Fibroblast of villous mesenchyme (primary cell): ENCODE measurements around the gene TTC7B. TPM values are rescaled to one million over a fixed set of nuclear protein-coding genes. Genes with fewer than 3 reads are reported as not detected.

Experiments used
- DNase-seq: peaks from one replicate; pipeline ENCODE4 v3.0.0-alpha.2; 2010; ENCODE audit warnings: low read depth
- H3K4me3 ChIP-seq: 2 replicates; pipeline ENCODE4 v1.5.1; 2011; ENCODE audit warnings: low read depth, mild to moderate bottlenecking, low read length
- total RNA-seq: library from RNA; depleted of rRNA; stranded (reverse); fragments of >200 nt; gene quantifications from 2 replicates; pipeline ENCODE4 v1.2.3, GENCODE V29; 2012
- TF ChIP-seq, protein P1 (sequence below): IDR thresholded peaks from 2 replicates; pipeline ENCODE4 v1.5.1; 2012; ENCODE audit warnings: low read depth, mild to moderate bottlenecking, low read length; ENCODE audit not compliant: insufficient read depth

The TTC7B gene
- total RNA-seq, 1 donor = 16.8 TPM

DNA sequence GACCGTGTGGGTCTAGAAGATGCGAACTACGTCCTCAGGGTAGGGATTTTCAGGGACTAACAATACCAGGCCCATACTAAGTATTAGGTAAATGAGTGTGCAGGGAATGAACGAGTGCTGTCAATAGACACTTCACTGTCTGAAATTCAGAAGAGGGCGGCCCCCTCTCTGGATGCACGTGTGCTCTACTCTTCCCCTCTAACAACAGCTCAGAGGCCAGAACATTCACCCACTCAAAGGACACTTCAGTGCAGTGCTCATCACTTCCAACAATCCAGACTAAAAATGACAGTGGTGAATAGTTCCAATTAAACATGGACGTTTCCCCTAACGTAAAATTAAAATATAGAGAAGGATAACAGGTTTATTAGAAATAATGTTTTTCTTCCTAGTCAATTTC lies 219.5 kb downstream of the TTC7B start:
- TF ChIP-seq, protein P1, sequence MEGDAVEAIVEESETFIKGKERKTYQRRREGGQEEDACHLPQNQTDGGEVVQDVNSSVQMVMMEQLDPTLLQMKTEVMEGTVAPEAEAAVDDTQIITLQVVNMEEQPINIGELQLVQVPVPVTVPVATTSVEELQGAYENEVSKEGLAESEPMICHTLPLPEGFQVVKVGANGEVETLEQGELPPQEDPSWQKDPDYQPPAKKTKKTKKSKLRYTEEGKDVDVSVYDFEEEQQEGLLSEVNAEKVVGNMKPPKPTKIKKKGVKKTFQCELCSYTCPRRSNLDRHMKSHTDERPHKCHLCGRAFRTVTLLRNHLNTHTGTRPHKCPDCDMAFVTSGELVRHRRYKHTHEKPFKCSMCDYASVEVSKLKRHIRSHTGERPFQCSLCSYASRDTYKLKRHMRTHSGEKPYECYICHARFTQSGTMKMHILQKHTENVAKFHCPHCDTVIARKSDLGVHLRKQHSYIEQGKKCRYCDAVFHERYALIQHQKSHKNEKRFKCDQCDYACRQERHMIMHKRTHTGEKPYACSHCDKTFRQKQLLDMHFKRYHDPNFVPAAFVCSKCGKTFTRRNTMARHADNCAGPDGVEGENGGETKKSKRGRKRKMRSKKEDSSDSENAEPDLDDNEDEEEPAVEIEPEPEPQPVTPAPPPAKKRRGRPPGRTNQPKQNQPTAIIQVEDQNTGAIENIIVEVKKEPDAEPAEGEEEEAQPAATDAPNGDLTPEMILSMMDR = no peak
- no peak for DNase-seq
- H3K4me3 ChIP-seq = no peak overlapping the region

DNA sequence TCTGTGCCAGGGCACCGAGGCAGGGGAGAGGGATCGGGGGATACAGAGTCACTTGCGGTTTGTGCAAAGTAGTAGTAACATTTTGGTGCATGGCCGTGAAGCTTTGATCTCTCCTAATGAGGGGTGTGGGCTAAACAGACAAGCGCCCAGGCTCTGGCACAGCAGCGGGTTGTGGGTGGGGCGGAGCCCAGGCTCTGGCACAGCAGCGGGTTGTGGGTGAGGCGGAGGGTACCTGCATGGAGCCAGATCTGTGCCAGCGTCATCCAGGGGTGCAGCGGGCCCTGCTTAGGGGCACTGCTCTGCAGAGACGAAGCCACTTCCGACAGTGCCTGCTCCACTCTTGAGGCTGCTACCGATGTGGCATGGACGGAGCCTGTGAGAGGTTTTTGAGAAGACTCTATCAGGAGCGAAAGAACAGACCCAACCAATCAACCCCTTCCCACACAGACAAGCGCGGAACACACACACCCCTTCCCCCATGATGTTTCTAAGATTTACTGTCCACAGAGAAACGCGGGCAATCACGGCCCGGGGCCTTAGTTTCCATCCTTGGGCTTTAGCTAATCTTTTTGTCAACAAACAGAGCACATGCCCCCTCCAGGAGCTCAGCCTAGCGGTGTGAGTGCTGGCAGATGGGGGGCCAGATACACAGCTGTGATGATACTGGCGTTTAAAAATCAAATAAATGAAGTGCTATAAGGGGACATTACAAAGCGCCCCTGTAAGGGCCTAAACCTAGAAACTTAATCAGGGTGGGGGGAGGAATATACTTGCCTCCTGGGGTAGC lies 222.8 kb downstream of the TTC7B start:
- DNase-seq = peak; percentile 17
- TF ChIP-seq, protein P1 = no peak
- no peak overlapping the region for H3K4me3 ChIP-seq

DNA sequence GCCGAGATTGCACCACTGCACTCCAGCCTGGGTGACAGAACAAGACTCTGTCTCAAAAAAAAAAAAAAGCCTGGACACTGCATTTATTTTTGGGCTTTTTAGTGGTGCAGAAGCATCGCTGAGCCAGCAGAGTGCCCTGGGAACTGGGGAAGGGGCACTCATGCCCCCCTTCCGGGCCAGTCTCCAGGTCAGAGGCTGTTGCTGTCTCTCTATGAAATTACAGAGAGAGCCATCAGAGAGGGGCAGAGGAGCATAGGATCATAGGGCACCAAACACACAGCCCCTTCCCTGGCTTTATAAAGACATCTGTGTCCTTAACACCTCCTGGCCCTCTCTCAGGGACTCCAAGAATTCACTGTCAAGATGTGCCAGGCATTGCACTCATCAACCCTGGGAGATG lies 223.6 kb downstream of the TTC7B start:
- TF ChIP-seq, protein P1 = no peak
- H3K4me3 ChIP-seq = no peak overlapping the region
- no peak for DNase-seq

DNA sequence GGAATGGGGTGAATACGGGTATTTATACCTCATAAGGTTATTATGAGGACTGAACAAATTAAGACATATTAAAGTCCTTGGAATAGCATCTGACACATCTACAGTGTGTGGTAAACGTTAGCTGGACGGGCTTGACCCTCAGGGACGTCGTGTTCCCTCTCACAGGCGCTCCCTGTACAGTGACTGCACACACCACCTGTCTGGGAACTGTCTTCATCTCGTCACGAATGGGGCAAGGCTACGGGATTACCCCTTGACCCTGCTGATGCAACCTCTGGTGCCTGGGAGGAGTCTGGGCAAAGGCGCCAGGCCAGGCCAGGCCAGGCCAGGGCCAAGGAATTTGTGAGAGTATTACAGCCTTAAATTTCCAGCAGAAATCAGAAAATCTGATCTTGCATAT lies 228.3 kb downstream of the TTC7B start:
- TF ChIP-seq, protein P1 = no peak
- DNase-seq = peak; percentile 72
- H3K4me3 ChIP-seq = no peak overlapping the region

DNA sequence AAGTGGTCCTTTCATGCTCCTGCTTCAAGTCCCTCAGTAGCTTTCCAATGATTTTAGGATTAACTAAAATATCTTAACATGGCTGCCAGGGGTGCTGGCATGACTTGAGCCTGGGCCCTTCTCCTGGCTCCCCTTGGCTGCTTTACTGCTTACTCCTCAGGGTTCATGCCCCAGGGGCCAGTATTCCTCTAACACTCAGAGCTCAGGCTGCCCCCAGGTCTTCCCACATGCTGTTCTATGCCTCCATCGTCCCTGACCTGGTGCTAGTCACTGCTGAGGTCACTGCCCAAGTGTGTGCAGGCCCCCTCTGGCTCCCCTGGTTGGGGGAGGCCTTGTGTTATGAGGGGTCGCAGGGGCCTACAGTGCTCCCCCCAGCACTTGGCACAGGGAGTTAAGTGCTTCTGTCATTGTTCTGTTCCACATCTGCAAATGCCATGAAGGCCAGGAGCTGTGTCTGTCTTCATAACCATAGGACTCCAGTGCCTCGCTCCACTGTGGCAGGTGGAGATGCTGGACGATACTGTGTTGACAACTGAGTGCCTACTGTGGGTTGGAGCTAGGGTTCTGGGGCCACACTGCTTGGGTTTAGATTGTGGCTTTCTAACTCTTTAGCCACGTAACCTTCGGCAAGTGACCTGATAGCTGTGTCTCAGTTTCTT lies 228.8 kb downstream of the TTC7B start:
- TF ChIP-seq, protein P1 = no peak
- H3K4me3 ChIP-seq = no peak overlapping the region
- no peak for DNase-seq

DNA sequence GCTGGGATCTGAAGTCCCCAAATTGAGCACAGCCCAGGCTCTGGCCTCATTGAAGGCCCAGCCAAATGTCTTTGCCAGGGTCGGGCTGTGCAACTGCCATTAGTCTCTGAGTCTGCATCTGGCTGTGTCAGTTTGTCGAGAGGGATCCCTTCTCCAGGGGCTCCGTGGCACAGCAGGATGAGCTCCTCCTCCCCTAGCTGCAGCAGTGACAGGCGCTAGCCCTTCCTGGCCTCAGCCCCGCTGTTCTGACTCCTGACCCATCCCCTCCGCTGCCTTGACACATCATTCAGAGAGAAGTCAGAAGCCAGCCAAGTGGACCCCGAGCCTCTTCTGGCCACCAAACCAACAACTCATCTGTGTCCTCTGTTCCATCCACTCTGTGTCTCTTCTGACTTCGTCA lies 231.1 kb downstream of the TTC7B start:
- H3K4me3 ChIP-seq = no peak overlapping the region
- no peak for DNase-seq
- TF ChIP-seq, protein P1 = no peak
